ENCODE measurements around the gene ERCC1.
"Not testable (repeated sequence)": the region's sequence is repeated elsewhere in the genome, so short reads cannot be mapped to it uniquely, and the experiment has no call there.

GRCh38 chr19:45429896-45430295 lies 6.2 kb upstream of the ERCC1 start:
- TF ChIP-seq CTCF, EP300, POLR2A, POLR2AphosphoS5 (IDR thresholded peaks at IDR 0.05): not testable (repeated sequence)
